H54 (cell line): ENCODE data around the gene GALP.
"Not testable (repeated sequence)": the region's sequence is repeated elsewhere in the genome, so short reads cannot be mapped to it uniquely, and the experiment has no call there.

Experiments
- DNase-seq: peaks from one replicate; pipeline ENCODE4 v3.0.0; 2011; ENCODE audit warnings: low spot score, mixed read lengths; ENCODE audit not compliant: insufficient read length
- FAIRE-seq: peaks from 3 replicates; lab custom pipeline; 2011; peaks lifted over from hg19 to GRCh38; lab: Jason Lieb, UNC
- POLR2A ChIP-seq: IDR thresholded peaks from 2 replicates; pipeline ENCODE4 v1.6.1; 2011; ENCODE audit warnings: low read depth, mild to moderate bottlenecking, low read length

The GALP gene

DNA sequence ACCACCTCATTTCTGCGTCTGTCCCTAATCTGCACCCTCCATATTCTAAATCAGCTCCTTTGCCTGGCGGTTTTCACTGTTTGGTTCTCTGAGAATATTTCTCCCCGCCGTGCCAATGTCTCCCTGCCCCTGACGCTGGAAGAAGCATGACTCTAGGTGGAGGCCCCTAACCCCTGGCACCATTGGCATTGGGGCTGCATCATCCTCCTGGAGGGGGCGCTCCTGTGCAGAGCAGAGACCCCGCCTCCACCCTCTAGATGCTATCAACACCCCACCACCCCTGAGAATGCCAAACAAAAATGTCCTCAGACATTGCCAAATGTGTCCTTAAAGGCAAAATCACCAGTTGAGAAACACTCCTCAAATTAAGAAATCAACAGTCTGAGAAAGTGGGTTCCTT lies 15.3 kb downstream of the GALP start:
- no peak for FAIRE-seq
- no peak for TF ChIP-seq POLR2A
- DNase-seq: no peak

DNA sequence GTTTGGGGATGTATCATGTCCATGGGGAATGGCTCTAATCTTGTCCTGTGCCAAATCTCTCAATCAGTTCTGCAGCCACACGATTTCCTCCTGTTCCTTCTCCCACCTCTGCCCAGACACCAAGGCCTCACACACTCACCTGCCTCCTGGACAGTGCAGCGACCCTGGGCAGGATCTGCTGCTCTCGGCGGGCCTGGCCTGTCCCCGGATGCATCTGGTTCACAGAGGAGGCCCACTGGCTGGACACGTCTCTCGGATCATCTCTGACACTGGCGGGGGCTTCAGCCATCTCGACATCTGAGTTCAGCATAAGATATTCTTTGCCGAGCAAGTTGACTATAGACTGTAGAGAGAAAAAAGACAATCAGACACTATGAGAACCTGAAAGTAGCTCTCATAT lies 15.9 kb downstream of the GALP start:
- TF ChIP-seq POLR2A: no peak
- FAIRE-seq (no peak), DNase-seq (no peak)

- no peak for TF ChIP-seq POLR2A
- DNase-seq (no peak), FAIRE-seq (no peak)
Observed at GRCh38 chr19:56193981-56194640, 18.3 kb downstream of the GALP start.

- FAIRE-seq, DNase-seq: not testable (repeated sequence)
Observed at GRCh38 chr19:56197646-56198045, 21.8 kb downstream of the GALP start, which contains the start of gene ZSCAN5B. Gene ZSCAN5B (minus strand): TSS chr19:56197783. CDS start chr19:56193052, 4,731 bp downstream.

DNA sequence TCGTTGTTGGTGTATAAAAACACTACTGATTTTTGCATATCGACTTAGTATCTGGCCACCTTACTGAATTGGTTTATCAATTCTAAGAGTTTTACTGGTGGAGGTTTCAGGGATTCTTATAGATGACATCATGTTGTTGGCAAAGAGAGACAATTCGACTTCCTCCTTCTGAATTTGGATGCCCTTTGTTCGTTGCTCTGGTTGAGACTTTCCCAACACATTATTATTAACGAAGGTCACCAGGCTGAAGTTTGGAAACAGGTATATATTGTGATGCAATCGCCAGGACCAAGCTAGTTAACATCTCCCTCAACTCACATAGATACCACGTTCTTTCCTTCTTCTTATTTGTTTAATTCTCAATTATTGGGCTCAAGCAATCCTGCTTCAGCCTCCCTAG lies 23.9 kb downstream of the GALP start:
- TF ChIP-seq POLR2A: no peak
- no peak for DNase-seq
- no peak for FAIRE-seq

DNA sequence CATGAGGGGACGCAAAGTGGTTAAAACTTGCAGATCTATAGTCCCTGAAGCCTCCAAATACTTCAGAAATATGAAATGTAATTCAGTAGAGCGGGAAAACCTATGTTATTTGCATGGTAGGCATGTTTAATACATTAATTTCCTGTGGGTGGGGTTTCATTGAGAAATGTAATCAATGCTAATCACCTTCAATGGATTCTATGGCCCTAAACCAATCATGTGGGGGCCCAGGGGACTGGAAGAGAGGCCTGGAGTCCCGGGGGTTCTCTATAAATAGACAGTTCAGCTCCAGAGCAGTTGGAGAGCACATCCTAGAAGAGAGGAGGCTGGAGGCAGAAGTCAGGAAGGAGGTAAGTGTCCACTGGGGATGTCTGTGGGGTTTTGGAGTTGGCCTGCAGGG lies 26.2 kb downstream of the GALP start, which contains the start of gene ZSCAN5C:
ZSCAN5C (plus strand) TSS at position 301 of the 400 bp plus-strand sequence. CDS start 3,641 bp downstream, outside the sequence.
- DNase-seq: no peak
- no peak for FAIRE-seq
- TF ChIP-seq POLR2A: no peak

GRCh38 chr19:56207581-56207980 lies 31.8 kb downstream of the GALP start:
- DNase-seq, FAIRE-seq: not testable (repeated sequence)

- no peak for TF ChIP-seq POLR2A
- FAIRE-seq: no peak
Observed at GRCh38 chr19:56209091-56209490, 33.3 kb downstream of the GALP start.

DNA sequence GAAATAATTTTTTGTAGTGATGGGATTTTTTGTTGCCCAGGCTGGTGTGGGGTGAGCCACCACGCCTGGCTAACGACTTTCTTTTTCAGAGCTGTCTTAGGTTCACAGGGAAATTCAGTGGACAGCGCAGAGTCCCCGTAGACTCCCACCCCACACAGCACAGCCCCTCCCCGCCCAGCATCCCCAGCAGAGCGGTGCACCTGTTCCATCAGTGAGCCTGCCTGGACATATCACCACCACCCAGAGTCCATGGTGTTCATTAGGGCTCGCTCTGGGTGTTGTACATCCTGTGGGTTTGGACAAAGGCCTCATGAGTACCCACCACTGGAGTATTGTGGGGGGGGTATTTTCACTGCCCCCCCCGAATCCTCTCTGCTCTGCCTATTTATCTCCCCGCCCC lies 34.2 kb downstream of the GALP start:
- not testable (repeated sequence) for FAIRE-seq, DNase-seq

More at GRCh38 chr19:56209091-56209490, 33.3 kb downstream of the GALP start:
- DNase-seq: no peak

DNA sequence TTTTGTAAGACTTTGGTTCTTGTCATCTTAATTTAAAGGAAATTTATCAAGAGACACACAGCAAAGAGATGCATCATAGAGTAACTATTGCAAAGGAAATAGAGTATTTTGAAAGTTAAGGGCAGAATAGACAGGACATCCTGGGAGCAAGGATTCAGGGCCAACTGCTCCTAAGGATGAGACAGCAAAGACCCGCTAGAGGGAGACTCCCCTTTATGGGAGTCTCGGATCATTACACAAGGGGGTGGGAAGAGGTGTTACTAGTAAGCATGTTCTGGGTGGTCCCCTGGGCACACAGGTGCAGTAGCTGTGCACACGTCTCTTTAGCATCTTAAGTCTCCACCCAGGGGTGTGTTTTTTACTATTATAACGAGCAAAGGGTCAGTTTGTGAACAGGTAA lies 35.9 kb downstream of the GALP start:
- no peak for TF ChIP-seq POLR2A
- FAIRE-seq (no peak), DNase-seq (no peak)

DNA sequence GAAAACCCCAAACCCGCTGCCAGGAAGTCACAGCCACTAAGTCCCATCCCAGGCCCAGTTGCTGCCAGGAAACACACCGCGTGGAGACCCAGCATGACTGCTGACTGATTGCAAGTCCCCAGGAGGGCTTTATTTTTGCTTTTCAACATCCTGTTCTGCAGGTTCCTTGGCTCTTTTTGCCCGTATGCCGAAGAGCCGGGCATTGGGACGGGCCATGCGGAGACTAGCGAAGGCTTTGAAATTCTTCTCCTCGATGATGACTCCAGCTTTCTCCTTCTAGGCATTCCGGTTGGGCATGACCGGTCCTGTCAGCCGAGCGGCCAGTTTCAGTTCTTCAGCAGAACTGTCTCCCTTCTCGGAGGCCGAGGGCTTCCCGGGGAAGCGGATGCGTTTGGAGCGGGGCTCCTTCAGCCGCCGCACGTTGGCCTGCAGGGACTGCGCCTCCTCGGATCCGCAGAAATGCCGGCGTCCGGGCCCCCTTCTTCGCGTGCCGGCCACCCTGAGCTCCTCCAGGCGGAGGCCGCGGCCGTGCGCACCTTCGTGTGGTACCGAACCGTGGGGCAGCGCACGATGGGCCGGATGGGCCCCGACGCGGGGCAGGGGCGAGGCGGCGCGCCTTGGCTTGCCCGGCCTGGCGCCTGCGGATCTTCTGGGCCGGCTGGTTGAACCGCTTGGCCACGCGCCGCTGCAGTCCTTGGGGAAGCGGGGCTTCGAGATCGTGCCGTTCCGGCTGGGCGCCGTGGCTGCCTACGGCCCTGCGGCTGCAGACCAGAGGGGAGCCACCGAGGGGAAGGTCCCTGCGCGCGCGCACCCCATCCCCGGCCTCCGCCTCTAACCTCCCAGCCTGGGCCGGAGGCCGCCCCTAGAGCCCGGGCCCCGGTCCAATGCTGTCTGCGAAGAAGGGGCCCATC lies 41.5 kb downstream of the GALP start:
- TF ChIP-seq POLR2A: no peak
- DNase-seq: no peak
- FAIRE-seq: no peak

- FAIRE-seq (no peak), DNase-seq (no peak)
- no peak for TF ChIP-seq POLR2A
Observed at GRCh38 chr19:56218961-56219360, 43.2 kb downstream of the GALP start.

DNA sequence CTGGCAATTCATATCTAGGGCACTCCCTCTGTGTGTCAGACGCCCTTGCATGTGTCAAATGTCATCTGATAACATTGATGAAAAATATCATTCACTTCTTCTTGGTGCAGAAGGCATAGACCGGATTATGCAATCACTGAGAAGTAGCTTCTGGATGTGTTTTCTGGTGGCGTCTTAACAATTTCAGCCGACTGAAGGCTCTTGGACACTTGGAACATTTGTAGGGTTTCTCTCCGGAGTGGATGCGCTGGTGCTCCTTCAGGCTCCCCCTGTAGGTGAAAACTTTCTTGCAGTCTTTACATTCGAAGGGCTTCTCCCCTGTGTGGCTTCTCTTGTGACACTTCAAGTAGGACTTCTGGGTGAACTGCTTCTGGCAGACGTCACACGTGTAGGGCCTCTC lies 45.6 kb downstream of the GALP start:
- not testable (repeated sequence) for FAIRE-seq, DNase-seq

GRCh38 chr19:56221851-56222250 lies 46.0 kb downstream of the GALP start:
- FAIRE-seq: no peak
- no peak for DNase-seq
- no peak for TF ChIP-seq POLR2A
